ENCODE results near the gene F2RL1. TPM values are rescaled to one million over a fixed set of nuclear protein-coding genes. Genes with fewer than 3 reads are reported as not detected.
"Not testable (repeated sequence)": the region's sequence is repeated elsewhere in the genome, so short reads cannot be mapped to it uniquely, and the experiment has no call there.

The F2RL1 gene
- total RNA-seq, 1 donor from 2014 or later, result 3.7 TPM

DNA sequence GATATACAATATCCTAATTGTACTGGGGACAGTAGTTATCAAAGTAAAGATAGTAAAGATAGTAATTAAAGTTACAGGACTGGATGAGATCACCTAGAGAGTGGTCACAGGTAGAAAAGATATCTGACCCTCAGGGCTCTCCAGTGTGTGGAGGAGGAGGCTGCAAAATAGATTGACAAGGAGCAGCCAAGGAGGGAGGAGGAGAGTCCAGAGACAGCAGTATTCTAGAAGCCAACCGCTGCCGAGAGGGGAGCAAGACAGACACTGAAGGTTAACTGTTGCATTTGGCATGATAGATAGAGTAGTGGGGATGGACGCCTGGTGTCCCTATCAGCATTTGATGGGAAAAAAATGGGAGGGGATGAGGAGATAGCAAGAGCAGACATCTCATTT lies 17.0 kb upstream of the F2RL1 start:
- intact Hi-C loops (cut with DNase I), result no loop called here

GRCh38 chr5:76804266-76804665 lies 14.6 kb upstream of the F2RL1 start:
- intact Hi-C loops (cut with DNase I), result no loop called here
- no peak for DNase-seq (ENCODE audit: low spot score)

More for the DNA sequence above, 17.0 kb upstream of the F2RL1 start:
- DNase-seq (ENCODE audit: low spot score), result no peak

- intact Hi-C loops (cut with DNase I), result no loop called here
- no peak for DNase-seq (ENCODE audit: low spot score)
These were observed 12.9 kb upstream of the F2RL1 start for GRCh38 chr5:76805821-76806505.

DNA sequence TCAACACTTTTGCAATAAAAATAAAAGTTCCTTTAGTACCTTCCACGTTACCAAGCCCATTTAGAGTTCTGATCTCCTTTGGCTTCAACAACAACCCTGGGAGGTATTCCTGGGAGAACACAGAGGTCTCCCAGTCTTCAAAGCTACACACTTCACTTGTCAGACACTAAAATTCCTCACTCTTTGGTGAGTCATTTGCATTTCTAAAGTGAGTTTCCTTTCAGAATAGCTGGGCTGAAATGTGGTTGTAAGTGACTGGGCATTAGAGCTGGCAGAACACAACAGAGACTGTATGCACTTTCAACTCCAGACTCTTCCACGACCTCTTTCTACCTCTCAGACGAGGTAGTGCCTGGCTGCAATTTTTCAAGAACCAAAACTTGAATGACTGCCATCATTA lies 11.5 kb upstream of the F2RL1 start:
- no peak for DNase-seq (ENCODE audit: low spot score)

GRCh38 chr5:76808141-76808691 lies 10.6 kb upstream of the F2RL1 start:
- intact Hi-C loops (cut with DNase I), result no loop called here
- DNase-seq (ENCODE audit: low spot score), result no peak

More for the DNA sequence above, 11.5 kb upstream of the F2RL1 start:
- intact Hi-C loops (cut with DNase I), result no loop called here

DNA sequence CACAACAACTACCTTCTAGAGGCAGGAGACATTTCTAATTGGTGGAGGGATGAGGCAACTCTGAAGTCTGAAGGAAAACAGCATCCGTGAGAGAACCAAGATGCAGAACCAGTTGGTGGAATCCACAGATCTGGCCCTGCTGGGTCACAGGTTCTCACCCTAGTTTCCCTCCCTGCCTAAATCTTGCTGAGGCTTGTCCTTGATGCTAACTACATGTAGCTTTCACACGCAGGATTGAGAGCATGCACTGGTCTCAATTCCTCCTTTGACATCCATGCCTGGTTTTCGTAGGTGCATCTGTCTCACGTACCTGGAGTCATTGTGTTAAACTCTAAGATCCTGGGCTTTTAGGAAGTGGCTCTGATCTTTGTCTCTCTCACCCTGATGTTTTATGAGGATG lies 9.7 kb upstream of the F2RL1 start:
- DNase-seq (ENCODE audit: low spot score), result no peak
- intact Hi-C loops (cut with DNase I), result no loop called here

- intact Hi-C loops (cut with DNase I), result no loop called here
- no peak for DNase-seq (ENCODE audit: low spot score)
These were observed 8.6 kb upstream of the F2RL1 start for GRCh38 chr5:76810236-76810635.

GRCh38 chr5:76811214-76811613 lies 7.6 kb upstream of the F2RL1 start:
- no peak for DNase-seq (ENCODE audit: low spot score)
- intact Hi-C loops (cut with DNase I), result no loop called here

DNA sequence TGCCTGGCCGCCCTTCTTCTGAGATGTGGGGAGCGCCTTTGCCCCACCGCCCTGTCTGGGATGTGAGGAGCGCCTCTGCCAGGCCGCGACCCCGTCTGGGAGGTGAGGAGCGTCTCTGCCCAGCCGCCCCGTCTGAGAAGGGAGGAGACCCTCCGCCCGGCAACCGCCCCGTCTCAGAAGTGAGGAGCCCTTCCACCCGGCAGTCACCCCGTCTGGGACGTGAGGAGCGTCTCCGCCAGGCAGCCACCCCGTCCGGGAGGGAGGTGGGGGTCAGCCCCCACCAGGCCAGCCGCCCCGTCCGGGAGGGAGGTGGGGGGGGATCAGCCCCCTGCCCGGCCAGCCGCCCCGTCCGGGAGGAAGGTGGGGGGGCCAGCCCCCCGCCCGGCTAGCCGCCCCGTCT lies 6.6 kb upstream of the F2RL1 start:
- DNase-seq (ENCODE audit: low spot score); intact Hi-C loops (cut with DNase I): not testable (repeated sequence)

- intact Hi-C loops (cut with DNase I), result no loop called here
These were observed 4.8 kb upstream of the F2RL1 start for GRCh38 chr5:76813982-76814562.

DNA sequence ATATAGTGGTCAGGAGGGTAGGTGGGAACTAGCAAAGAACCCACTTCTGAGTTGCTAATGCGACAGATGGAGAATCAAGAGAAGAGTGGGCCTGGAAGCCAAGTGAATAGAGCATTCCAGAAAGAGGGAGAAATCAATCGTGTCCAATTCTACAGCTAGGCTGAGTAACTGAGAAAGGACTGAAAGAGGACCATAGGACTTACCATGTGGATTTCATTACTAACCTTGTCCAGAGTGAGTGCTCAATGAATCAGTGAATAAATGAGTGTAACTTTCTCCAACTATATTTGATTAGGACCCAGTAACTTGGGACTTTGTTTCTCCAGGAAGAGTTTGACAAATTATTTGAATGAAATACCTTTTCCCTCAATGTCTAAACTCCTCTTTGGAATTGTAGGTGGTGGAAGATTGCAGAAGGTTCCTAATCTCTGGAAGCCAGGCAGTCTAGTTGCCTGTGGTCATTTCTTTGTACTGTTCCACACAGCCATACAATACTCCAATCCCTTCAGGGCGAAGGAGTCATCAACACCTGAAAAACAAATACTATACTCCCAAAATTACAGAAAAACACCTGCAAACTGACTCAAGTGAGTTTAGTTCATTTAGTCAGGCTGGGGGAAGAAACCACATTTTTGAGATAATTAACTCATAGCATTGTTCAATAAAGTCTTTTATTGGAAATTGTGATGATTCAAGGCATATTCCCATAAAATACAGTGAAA lies 2.6 kb upstream of the F2RL1 start:
- intact Hi-C loops (cut with DNase I), result no loop called here

More at GRCh38 chr5:76813982-76814562, 4.8 kb upstream of the F2RL1 start:
- no peak for DNase-seq (ENCODE audit: low spot score)

GRCh38 chr5:76819851-76820525 lies 1.2 kb downstream of the F2RL1 start:
- DNase-seq (ENCODE audit: low spot score), result no peak
- intact Hi-C loops (cut with DNase I), result no loop called here

More for the DNA sequence above, 2.6 kb upstream of the F2RL1 start:
- no peak for DNase-seq (ENCODE audit: low spot score)

DNA sequence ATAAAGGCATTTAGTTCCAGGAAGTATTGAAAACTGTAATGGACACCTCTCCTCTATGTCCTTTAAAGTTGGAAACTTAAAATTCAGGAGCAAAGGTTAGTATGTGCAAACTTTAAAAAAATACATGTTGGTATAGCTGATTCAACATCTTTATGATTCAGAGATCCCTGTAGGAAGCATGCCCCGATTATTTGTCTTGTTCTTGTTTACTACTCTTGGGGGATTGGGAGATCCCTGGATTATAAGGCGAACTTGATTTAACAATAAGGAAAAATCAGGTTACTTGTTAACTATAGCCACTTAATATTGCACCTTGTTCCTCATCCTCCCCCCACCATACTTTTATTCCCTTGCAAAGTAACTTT lies 1.7 kb downstream of the F2RL1 start:
- intact Hi-C loops (cut with DNase I), result no loop called here

DNA sequence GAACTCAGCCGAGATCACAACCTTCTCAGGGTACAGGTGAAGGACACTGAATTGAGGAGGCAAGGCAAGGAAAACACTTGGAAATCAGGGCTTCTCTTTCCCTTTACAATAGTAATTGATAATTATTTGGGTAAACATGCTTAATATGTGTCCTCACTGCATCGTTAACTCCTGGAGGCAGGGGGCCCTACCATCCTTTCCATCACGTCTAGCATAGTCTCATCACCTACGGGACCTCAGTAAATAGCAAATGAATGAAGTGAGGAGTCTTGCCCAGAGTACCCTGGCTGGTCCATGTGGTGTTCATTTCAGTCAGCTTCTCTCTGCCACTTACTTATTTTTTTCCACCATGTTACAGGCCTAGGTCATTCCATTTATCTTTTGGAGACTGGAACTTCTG lies 2.3 kb downstream of the F2RL1 start:
- no peak for DNase-seq (ENCODE audit: low spot score)
- intact Hi-C loops (cut with DNase I), result no loop called here

More for the DNA sequence above, 1.7 kb downstream of the F2RL1 start:
- DNase-seq (ENCODE audit: low spot score), result no peak

- intact Hi-C loops (cut with DNase I); DNase-seq (ENCODE audit: low spot score): not testable (repeated sequence)
These were observed 3.4 kb downstream of the F2RL1 start for GRCh38 chr5:76822105-76822731.

DNA sequence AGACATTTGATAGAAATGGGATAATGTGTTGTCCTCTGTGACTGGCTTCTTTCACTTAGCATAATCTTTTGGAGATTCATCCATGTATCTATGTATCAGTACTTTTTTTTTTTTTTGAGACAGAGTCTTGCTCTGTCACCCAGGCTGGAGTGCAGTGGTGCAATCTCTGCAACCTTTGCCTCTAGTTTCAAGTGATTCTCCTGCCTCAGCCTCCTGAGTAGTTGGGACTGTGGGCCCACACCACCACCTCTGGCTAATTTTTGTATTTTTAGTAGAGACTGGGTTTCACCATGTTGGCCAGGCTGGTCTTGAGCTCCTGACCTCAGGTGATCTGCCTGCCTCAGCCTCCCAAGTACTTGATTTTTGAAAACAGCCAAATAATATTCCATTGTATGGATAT lies 7.6 kb downstream of the F2RL1 start:
- DNase-seq (ENCODE audit: low spot score); intact Hi-C loops (cut with DNase I): not testable (repeated sequence)

- DNase-seq (ENCODE audit: low spot score), result no peak
- intact Hi-C loops (cut with DNase I), result no loop called here
These were observed 12.3 kb downstream of the F2RL1 start for GRCh38 chr5:76831110-76831452.

- no peak for DNase-seq (ENCODE audit: low spot score)
These were observed 17.4 kb downstream of the F2RL1 start for GRCh38 chr5:76836181-76836580.

DNA sequence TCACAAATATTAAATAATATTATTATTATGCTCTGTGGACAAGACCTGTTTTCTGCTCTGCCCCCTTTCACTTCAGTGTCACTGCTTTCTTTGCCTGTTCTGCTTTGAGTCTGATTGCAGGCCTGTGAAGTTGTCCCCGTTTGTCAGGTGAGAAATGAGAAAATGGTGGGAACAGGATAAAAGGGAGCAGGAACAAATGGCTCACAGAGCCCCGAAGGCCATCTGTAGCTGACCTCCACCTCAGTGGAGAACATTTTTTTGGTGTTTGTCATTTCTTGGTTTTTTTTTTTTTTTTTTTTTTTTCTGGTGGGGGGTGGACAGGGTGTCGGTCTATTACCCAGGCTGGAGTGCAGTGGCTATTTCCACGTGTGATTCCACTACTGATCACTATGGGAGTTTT lies 17.8 kb downstream of the F2RL1 start:
- intact Hi-C loops (cut with DNase I), result no loop called here
- DNase-seq (ENCODE audit: low spot score), result no peak

More at GRCh38 chr5:76836181-76836580, 17.4 kb downstream of the F2RL1 start:
- intact Hi-C loops (cut with DNase I), result no loop called here

Data from cardiac septum (tissue), 1 donor.